ENCODE results near the gene NOVA1. TPM values are rescaled to one million over a fixed set of nuclear protein-coding genes. Genes with fewer than 3 reads are reported as not detected.

Gene NOVA1
- polyA plus RNA-seq, 3 donors = 0.01 TPM; not detected in 2

DNA sequence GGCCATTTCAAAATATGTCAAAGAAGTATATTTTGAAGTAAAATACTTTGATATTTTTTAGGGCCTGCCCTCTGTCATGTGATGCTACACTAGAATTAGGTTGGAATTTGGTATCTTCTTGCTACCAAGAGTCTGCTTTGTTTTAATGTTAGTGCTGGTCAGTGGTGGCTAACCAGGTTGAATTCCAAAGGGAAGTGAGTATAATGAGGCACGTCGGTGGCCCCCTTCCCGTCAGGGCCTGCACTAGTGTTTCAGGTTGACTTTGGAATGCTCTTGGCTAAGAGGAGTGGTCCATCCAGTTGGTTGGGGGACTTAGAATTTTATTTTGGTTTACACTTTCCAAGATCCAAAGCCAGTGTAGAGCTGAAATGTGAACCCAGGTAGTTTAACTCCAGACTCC, 185.4 kb downstream of the NOVA1 start:
- no peak overlapping the region for H3K4me2 ChIP-seq (replicated peaks; ENCODE audit: extremely low read depth, low read length, poor library complexity, severe bottlenecking)
- no peaks in the 10 kb centered on the region for H3K36me3 ChIP-seq (replicated peaks in 1 of 2; ENCODE audit: control insufficient read depth in 1 of 2, insufficient read depth in 2 of 2, low read length in 2 of 2)
- Mint-ChIP-seq H3K36me3 (no peaks in the 10 kb centered on the region), H3K4me3 (no peak overlapping the region), H3K27ac (no peak overlapping the region), H3K9me3 (peaks cover 0 to 11% (median 0%) of the 10 kb centered on the region in 7 donors), H3K27me3 (ENCODE audit: low read depth in 3 of 3) (no peaks in the 10 kb centered on the region), H3K4me1 (no peaks in the 10 kb centered on the region)
- H2AFZ ChIP-seq (ENCODE audit: insufficient read depth, low read depth, low read length, poor library complexity, severe bottlenecking) = no peak overlapping the region
- H3K9me3 ChIP-seq (replicated peaks in 1 of 2; ENCODE audit: control insufficient read depth in 1 of 2, insufficient read depth in 1 of 2, low read length in 2 of 2) = no peaks in the 10 kb centered on the region
- H3K79me2 ChIP-seq (ENCODE audit: insufficient read depth, low read length) = no peaks in the 10 kb centered on the region
- WGBS (ENCODE audit: insufficient coverage) = 88% methylated on average over 3 of the region's 3 CpGs
- H3K27ac ChIP-seq (ENCODE audit: low read depth in 1 of 2, low read length in 2 of 2) = no peak overlapping the region
- H3K4me1 ChIP-seq (ENCODE audit: control insufficient read depth in 1 of 2, insufficient read depth in 2 of 2, low read length in 2 of 2) = no peaks in the 10 kb centered on the region
- H4K20me1 ChIP-seq (ENCODE audit: insufficient read depth, low read length) = no peaks in the 10 kb centered on the region
- no peak for DNase-seq
- no peak overlapping the region for H3K9ac ChIP-seq (ENCODE audit: insufficient read depth, low read length, poor library complexity, severe bottlenecking)
- intact Hi-C loops (cut with micrococcal nuclease) = no loop called here
- no peaks in the 10 kb centered on the region for H3K27me3 ChIP-seq (ENCODE audit: control insufficient read depth in 2 of 2, insufficient read depth in 2 of 2, low read length in 2 of 2)
- no peak overlapping the region for H3K4me3 ChIP-seq (replicated peaks in 1 of 3; ENCODE audit: low read depth in 2 of 3, low read length in 3 of 3)
- TF ChIP-seq, protein P1, sequence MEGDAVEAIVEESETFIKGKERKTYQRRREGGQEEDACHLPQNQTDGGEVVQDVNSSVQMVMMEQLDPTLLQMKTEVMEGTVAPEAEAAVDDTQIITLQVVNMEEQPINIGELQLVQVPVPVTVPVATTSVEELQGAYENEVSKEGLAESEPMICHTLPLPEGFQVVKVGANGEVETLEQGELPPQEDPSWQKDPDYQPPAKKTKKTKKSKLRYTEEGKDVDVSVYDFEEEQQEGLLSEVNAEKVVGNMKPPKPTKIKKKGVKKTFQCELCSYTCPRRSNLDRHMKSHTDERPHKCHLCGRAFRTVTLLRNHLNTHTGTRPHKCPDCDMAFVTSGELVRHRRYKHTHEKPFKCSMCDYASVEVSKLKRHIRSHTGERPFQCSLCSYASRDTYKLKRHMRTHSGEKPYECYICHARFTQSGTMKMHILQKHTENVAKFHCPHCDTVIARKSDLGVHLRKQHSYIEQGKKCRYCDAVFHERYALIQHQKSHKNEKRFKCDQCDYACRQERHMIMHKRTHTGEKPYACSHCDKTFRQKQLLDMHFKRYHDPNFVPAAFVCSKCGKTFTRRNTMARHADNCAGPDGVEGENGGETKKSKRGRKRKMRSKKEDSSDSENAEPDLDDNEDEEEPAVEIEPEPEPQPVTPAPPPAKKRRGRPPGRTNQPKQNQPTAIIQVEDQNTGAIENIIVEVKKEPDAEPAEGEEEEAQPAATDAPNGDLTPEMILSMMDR (IDR thresholded peaks at IDR 0.05) = no peak

GRCh38 chr14:26410189-26410685, 187.6 kb downstream of the NOVA1 start:
- no peaks in the 10 kb centered on the region for H3K79me2 ChIP-seq (ENCODE audit: insufficient read depth, low read length)
- no peaks in the 10 kb centered on the region for H3K36me3 Mint-ChIP-seq
- H3K9ac ChIP-seq (ENCODE audit: insufficient read depth, low read length, poor library complexity, severe bottlenecking) = no peak overlapping the region
- H3K4me1 Mint-ChIP-seq = no peaks in the 10 kb centered on the region
- intact Hi-C loops (cut with micrococcal nuclease) = no loop called here
- no peaks in the 10 kb centered on the region for H3K27me3 Mint-ChIP-seq (ENCODE audit: low read depth in 3 of 3)
- H2AFZ ChIP-seq (ENCODE audit: insufficient read depth, low read depth, low read length, poor library complexity, severe bottlenecking) = no peak overlapping the region
- H3K4me2 ChIP-seq (replicated peaks; ENCODE audit: extremely low read depth, low read length, poor library complexity, severe bottlenecking) = no peak overlapping the region
- H3K9me3 Mint-ChIP-seq = peaks cover 0 to 7% (median 0%) of the 10 kb centered on the region in 7 donors
- H3K9me3 ChIP-seq (replicated peaks in 1 of 2; ENCODE audit: control insufficient read depth in 1 of 2, insufficient read depth in 1 of 2, low read length in 2 of 2) = no peaks in the 10 kb centered on the region
- no peaks in the 10 kb centered on the region for H4K20me1 ChIP-seq (ENCODE audit: insufficient read depth, low read length)
- H3K27ac ChIP-seq (ENCODE audit: low read depth in 1 of 2, low read length in 2 of 2) = no peak overlapping the region
- H3K4me1 ChIP-seq (ENCODE audit: control insufficient read depth in 1 of 2, insufficient read depth in 2 of 2, low read length in 2 of 2) = no peaks in the 10 kb centered on the region
- DNase-seq = no peak
- TF ChIP-seq, protein P1 (IDR thresholded peaks at IDR 0.05) = no peak
- H3K27ac Mint-ChIP-seq = no peak overlapping the region
- H3K4me3 Mint-ChIP-seq = no peak overlapping the region
- no peak overlapping the region for H3K4me3 ChIP-seq (replicated peaks in 1 of 3; ENCODE audit: low read depth in 2 of 3, low read length in 3 of 3)
- no peaks in the 10 kb centered on the region for H3K27me3 ChIP-seq (ENCODE audit: control insufficient read depth in 2 of 2, insufficient read depth in 2 of 2, low read length in 2 of 2)
- no peaks in the 10 kb centered on the region for H3K36me3 ChIP-seq (replicated peaks in 1 of 2; ENCODE audit: control insufficient read depth in 1 of 2, insufficient read depth in 2 of 2, low read length in 2 of 2)

All from CD14-positive monocyte (primary cell).